ENCODE measurements around the gene PLXNA4.

DNA sequence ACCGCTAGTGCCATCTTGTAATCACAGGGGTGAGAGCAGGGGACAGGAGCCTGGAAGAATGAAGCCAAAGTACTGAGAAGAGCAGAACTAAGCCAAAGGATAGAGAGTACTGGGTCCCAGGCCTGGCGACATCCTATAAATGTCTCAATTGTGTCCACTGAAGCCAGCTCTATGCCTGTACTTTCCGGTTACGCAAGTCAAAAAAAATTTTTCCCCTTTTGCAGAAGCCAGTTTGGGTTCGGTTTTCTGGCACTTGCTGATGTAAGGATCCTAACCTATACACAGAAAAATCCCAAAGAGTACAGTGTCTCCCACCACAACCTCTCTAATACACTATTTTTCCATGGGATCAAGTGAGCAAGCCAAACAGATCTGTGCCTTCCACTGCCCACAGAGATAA is 61.1 kb downstream of the PLXNA4 start:
- TF ChIP-seq EZH2 (IDR thresholded peaks at IDR 0.05; ENCODE audit: insufficient read depth, poor library complexity, severe bottlenecking) (no peak), EZH2phosphoT487 (IDR thresholded peaks at IDR 0.05; ENCODE audit: insufficient read depth, low read depth) (no peak)

Data from GM23248 (cell line).